ENCODE data around the gene TUBA4B. TPM values are rescaled to one million over a fixed set of nuclear protein-coding genes. Genes with fewer than 3 reads are reported as not detected.

TUBA4B gene
- total RNA-seq, 1 donor: not detected

- no peak for TF ChIP-seq CTCF (IDR thresholded peaks at IDR 0.05; ENCODE audit: insufficient read depth, low read length)
- H3K4me3 ChIP-seq (ENCODE audit: low read depth, low read length): no peak overlapping the region
- no peak for DNase-seq (ENCODE audit: low read depth)
Observed at GRCh38 chr2:219292616-219293015, 39.6 kb downstream of the TUBA4B start.

- TF ChIP-seq CTCF (IDR thresholded peaks at IDR 0.05; ENCODE audit: insufficient read depth, low read length): no peak
- DNase-seq (ENCODE audit: low read depth): no peak
- H3K4me3 ChIP-seq (ENCODE audit: low read depth, low read length): no peak overlapping the region
Observed at GRCh38 chr2:219293736-219294231, 40.7 kb downstream of the TUBA4B start.

- H3K4me3 ChIP-seq (ENCODE audit: low read depth, low read length): peak overlapping the region; percentile 60
- peak; percentile 74 for DNase-seq (ENCODE audit: low read depth)
- TF ChIP-seq CTCF (IDR thresholded peaks at IDR 0.05; ENCODE audit: insufficient read depth, low read length): peak; percentile 91
Observed at GRCh38 chr2:219294356-219295351, 41.6 kb downstream of the TUBA4B start.

GRCh38 chr2:219296142-219296541 is 43.1 kb downstream of the TUBA4B start:
- DNase-seq (ENCODE audit: low read depth): no peak
- no peak overlapping the region for H3K4me3 ChIP-seq (ENCODE audit: low read depth, low read length)
- TF ChIP-seq CTCF (IDR thresholded peaks at IDR 0.05; ENCODE audit: insufficient read depth, low read length): no peak

GRCh38 chr2:219296631-219297391 is 43.8 kb downstream of the TUBA4B start:
- DNase-seq (ENCODE audit: low read depth): no peak
- no peak overlapping the region for H3K4me3 ChIP-seq (ENCODE audit: low read depth, low read length)
- no peak for TF ChIP-seq CTCF (IDR thresholded peaks at IDR 0.05; ENCODE audit: insufficient read depth, low read length)

- DNase-seq (ENCODE audit: low read depth): no peak
- TF ChIP-seq CTCF (IDR thresholded peaks at IDR 0.05; ENCODE audit: insufficient read depth, low read length): peak; percentile 41
Observed at GRCh38 chr2:219297766-219298456, 44.9 kb downstream of the TUBA4B start.

More at GRCh38 chr2:219297766-219298456, 44.9 kb downstream of the TUBA4B start:
- no peak overlapping the region for H3K4me3 ChIP-seq (ENCODE audit: low read depth, low read length)

Measured in fibroblast of the aortic adventitia (primary cell).